GM06990 (cell line): Measurements from ENCODE around the gene SHOX.

ENCODE experiments used
- DNase-seq: peaks from one replicate; pipeline ENCODE4 v3.0.0-alpha.2; 2011; ENCODE audit not compliant: insufficient read length; ENCODE audit errors: extremely low read depth
- H3K27me3 ChIP-seq: replicated peaks from 2 replicates; pipeline ENCODE4 v1.6.0; 2011; ENCODE audit warnings: low read length; ENCODE audit not compliant: control insufficient read depth, insufficient read depth
- H3K36me3 ChIP-seq: 2 replicates; pipeline ENCODE4 v1.5.1; 2011; ENCODE audit warnings: low read length; ENCODE audit not compliant: control insufficient read depth, insufficient read depth
- H3K4me3 ChIP-seq: replicated peaks from 2 replicates; pipeline ENCODE4 v1.5.1; 2011; ENCODE audit warnings: low read depth, mild to moderate bottlenecking, control low read depth, low read length
- CTCF ChIP-seq: IDR thresholded peaks from 2 replicates; pipeline ENCODE4 v1.5.1; 2011; ENCODE audit warnings: low read length, control low read depth, mild to moderate bottlenecking, inconsistent platforms; ENCODE audit not compliant: insufficient read depth, poor library complexity, severe bottlenecking

Gene SHOX

GRCh38 chrX:631802-632365 lies 1.3 kb downstream of the SHOX start:
- H3K36me3 ChIP-seq = no peaks in the 10 kb centered on the region
- no peak for TF ChIP-seq CTCF
- H3K4me3 ChIP-seq = no peak overlapping the region
- H3K27me3 ChIP-seq = no peaks in the 10 kb centered on the region
- DNase-seq = no peak

- Histone ChIP-seq H3K27me3 (no peaks in the 10 kb centered on the region), H3K36me3 (no peaks in the 10 kb centered on the region), H3K4me3 (no peak overlapping the region)
- no peak for TF ChIP-seq CTCF
- no peak for DNase-seq
These were observed 1.9 kb downstream of the SHOX start for GRCh38 chrX:632366-633042.

- H3K27me3 ChIP-seq = no peaks in the 10 kb centered on the region
- DNase-seq = no peak
- H3K4me3 ChIP-seq = no peak overlapping the region
- H3K36me3 ChIP-seq = no peaks in the 10 kb centered on the region
- TF ChIP-seq CTCF = no peak
These were observed 2.7 kb downstream of the SHOX start for GRCh38 chrX:633043-633984.

GRCh38 chrX:633985-634958 lies 3.7 kb downstream of the SHOX start:
- Histone ChIP-seq H3K36me3 (no peaks in the 10 kb centered on the region), H3K27me3 (no peaks in the 10 kb centered on the region), H3K4me3 (no peak overlapping the region)
- TF ChIP-seq CTCF = no peak
- no peak for DNase-seq

- no peak for DNase-seq
- no peaks in the 10 kb centered on the region for H3K36me3 ChIP-seq
- no peaks in the 10 kb centered on the region for H3K27me3 ChIP-seq
- TF ChIP-seq CTCF = no peak
- no peak overlapping the region for H3K4me3 ChIP-seq
These were observed 5.0 kb downstream of the SHOX start for GRCh38 chrX:635428-636090.
